HG02938 (cell line): ENCODE data around the gene GRM7.

Source experiments
- ATAC-seq: cut with Tn5 transposase; IDR thresholded peaks from one replicate; pipeline ENCODE4 v1.9.1; 2021; ENCODE audit warnings: mild to moderate bottlenecking, moderate library complexity; ENCODE audit not compliant: unreplicated experiment

GRM7 gene

DNA sequence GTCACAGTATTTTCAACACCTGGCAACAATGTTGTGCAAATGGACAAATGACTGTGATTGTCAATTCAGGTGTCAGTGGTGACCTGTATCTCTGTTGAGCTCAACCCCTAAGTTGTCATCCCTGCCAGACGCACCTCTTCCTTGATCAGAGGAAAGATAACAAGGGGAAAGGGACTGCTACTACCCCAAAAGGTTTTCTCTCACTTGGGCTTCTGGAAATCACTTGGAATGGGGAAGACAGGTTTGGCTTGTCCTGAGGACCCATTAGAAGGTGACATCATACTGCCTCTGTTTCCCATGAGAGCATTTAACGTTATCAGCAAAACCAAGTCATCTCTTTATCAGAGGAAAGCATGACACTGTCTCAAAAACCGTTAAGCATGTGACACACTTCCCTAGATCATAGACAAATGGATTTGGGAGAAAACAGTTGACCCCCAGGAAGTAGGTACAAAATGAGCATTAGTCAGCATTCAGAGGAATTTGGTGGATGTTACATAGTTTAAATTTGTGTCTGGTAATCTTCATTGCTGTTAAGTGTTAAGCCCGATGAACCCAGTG is 769.5 kb downstream of the GRM7 start:
- ATAC-seq = no peak

DNA sequence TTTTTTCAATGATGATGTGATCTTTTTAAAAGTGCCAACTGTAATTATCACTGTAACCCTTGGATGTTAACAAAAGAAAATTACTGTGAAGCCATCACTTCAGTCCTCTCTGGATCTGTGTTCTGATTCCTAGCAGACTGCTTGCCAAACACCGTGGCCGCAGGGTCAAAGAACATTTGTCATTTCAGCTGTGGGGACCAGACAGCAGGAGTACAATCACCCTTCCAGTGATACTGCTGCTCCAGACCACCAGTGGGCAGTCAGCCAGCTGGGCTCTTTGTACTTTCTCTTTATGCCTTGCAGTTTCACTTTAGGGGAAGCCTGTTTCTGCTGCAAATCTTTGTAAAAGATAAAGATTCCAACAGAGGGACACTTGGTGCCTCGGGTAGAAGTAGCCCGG is 770.0 kb downstream of the GRM7 start:
- no peak for ATAC-seq

DNA sequence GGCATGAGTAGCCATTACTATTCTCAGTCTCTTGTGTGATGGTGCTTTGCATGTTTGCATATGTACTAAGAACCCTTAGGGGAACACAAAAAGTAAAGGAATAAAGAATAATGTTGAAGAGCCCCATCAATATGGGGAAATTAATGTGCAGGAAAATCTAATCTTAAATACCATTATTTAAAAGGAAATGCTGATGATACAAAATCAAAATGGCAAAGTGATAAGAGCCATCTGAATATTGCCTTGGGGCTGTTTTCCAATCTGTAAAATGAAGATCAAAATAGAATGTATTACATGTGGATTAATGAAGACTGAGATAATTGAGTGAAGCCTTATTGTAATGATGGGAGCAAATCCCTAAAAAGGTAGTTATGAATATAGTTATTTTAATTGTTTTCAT is 771.4 kb downstream of the GRM7 start:
- no peak for ATAC-seq

DNA sequence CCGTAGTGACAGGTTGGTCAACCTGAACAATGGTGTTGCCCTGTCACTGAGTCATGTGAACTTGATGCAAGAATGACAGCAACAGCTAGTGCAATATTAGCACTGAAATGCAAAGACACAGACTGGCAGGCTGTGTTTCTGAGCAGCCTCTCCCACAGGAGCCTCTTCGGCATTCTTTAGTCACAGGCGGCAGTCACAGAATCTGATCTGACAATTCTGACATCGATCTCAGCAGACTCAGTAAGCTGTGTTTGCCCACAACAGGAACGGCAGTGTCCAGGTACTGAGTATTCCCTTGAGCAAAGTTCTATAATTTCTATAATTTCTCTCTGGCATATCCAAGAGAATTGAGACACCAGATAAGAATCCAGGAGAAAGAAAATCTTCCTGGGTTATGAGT is 776.8 kb downstream of the GRM7 start:
- ATAC-seq = no peak

GRCh38 chr3:7638103-7638502 is 777.2 kb downstream of the GRM7 start:
- ATAC-seq = no peak

- ATAC-seq = no peak
Measured at GRCh38 chr3:7640787-7641186, 779.9 kb downstream of the GRM7 start.

DNA sequence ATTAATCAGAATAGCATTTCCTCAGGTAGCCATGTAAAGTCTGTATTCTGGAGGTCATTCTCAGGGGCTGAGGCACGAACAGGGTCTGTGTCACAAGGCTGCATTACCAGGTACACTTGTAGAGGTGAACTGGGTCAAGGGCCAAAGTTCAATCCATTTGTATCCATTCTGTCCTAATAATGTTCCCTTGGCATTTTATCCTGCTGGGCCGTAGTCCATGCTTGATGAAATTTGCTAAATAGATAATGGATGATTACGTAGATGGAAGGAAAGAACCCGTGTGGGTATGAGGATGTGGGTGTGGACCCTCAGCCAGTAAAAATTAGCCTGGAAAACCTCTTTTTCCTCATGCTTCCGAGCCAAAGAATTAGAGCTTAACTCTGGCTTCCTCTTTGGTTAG is 785.9 kb downstream of the GRM7 start:
- no peak for ATAC-seq

- no peak for ATAC-seq
Measured at GRCh38 chr3:7650466-7650865, 789.6 kb downstream of the GRM7 start.

GRCh38 chr3:7651274-7651673 is 790.4 kb downstream of the GRM7 start:
- ATAC-seq = no peak

DNA sequence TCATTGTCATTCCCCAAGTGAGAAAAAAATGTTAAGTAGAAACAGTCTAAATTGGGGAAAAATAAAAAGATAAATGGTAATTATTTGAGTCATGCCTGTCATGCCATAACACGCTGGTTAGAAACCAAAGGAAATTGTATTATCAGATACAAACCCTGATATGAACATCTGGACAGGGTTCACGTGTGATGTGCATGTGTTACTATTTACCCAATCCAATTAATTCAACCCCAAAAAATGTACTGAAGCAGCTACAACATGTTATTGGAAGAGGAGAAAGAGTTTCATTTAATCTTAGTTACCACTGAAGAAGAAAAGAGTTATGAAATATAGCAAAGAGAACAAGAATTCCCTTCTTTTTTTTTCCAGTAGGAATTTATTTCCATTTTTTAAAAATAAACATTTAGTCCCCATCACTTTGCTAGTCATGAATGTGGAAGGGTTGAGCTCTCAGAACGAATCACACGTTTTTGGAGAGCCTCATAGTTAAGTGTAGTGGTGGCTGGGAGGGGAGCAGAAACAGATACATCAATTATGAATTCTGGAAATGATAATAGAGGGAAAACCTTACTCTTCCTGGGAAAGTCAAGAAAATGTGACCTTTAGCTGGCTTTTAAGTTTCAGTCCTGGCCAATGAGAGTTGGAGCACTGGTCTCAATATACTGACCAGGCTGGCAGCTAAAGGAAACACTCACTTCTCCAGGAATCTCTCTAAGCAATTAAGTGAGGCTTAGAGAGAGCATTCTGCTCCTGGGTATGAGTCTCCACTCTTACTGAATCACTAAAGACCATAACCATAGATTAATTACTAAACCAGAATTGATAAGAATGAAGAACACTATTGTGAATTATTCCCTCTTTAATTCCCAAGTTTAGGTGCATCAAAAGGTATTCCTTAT is 796.5 kb downstream of the GRM7 start:
- ATAC-seq = no peak

- no peak for ATAC-seq
Measured at GRCh38 chr3:7658294-7658693, 797.4 kb downstream of the GRM7 start.

- no peak for ATAC-seq
Measured at GRCh38 chr3:7659079-7659478, 798.2 kb downstream of the GRM7 start.

DNA sequence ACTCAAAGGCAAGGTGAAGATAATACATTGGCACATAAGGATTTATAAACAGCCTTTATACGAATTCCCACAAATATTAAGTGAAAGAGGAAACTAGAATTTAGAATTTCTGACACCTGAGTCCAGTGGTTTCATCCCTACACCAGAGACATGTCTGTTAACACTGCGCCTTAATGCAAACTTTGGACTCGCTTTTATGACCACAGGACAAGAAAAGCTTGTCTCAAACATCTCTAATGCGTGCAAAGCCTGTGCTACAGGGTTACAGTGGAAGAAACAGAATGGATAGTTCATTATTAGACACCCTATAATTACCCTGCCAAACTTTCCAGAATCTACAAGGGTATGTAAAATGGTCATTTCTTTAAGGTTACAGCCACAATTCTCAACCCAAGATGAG is 802.9 kb downstream of the GRM7 start:
- ATAC-seq = no peak

DNA sequence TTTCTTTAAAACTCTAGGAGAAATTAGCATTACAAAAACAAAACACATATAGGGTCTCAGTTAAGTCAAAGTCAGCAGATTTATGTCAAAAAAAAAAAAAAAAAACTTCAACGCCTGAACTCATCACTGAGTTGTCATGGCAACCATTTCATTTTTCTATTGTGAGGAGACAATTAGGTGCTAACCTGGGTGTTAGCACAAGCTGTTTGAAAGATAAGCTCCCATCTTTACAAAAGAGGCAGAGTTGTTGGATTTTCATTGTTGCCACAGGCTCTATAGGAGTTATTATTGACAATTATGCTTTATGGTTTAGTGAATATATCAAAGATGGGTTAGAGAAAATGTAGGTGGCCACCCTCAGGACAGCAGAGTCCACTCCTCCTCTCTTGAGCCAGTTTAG is 806.9 kb downstream of the GRM7 start:
- no peak for ATAC-seq

- ATAC-seq = no peak
Measured at GRCh38 chr3:7669641-7670040, 808.7 kb downstream of the GRM7 start.

- no peak for ATAC-seq
Measured at GRCh38 chr3:7678521-7678920, 817.6 kb downstream of the GRM7 start.

DNA sequence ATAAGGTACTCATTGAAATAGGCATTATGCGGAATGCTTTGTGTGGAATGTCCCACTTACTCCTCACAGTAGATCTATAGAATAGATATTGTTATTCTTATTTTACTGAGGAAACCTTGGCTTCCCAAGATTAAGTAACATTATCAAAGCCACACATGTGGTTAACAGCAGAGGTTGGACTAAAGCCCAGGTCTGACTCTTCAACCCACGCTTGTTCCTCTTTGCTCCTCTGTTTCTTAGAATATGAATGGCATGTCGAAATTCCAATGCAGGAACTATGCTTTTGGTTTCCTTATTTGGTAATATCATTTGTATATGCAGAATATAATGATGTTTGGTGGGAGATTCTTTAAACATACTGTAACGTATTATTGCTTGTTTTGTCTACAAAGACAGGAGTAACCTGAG is 821.9 kb downstream of the GRM7 start:
- ATAC-seq = no peak

DNA sequence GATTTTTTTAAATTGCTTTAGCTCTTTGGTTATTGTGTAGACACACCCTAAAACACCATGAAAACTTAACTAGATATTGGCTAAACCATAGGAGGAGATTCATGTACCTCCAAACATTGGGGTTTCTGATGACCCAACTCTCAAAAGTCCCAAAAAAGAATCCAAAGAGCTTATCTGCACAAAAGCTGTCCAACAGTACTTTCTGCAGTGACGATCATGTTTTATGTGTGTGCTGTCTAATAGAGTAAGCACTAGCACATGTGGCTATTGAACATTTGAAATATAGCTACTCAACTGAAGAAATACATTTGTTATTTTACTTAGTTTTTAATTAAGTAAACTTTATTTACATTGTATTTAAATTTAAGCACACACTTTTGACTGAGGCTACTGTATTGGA is 822.5 kb downstream of the GRM7 start:
- ATAC-seq = no peak

DNA sequence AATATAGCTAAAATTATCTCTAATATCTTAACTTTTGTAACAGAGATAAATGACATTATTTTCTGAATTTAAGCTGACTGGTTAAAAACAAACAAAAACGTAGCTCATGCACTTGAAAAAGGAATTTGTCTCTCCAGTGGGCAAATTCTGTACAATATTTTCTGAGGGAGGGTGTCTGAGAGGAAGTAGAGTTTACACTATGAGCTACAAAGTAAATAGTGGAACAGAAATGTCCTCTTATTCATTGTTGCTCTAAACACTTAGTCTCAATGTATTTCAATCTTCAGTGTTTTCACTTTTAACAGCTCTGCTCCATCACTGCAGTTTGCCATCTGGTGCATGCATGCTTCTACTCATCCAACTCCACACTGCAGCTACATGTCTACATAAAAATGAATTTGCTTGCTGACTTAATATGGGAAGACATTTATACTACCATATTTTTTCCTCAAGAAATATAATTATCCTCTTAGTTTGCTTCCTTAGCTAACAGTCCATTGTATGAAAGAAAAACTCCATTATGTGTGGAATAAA is 823.3 kb downstream of the GRM7 start:
- no peak for ATAC-seq

DNA sequence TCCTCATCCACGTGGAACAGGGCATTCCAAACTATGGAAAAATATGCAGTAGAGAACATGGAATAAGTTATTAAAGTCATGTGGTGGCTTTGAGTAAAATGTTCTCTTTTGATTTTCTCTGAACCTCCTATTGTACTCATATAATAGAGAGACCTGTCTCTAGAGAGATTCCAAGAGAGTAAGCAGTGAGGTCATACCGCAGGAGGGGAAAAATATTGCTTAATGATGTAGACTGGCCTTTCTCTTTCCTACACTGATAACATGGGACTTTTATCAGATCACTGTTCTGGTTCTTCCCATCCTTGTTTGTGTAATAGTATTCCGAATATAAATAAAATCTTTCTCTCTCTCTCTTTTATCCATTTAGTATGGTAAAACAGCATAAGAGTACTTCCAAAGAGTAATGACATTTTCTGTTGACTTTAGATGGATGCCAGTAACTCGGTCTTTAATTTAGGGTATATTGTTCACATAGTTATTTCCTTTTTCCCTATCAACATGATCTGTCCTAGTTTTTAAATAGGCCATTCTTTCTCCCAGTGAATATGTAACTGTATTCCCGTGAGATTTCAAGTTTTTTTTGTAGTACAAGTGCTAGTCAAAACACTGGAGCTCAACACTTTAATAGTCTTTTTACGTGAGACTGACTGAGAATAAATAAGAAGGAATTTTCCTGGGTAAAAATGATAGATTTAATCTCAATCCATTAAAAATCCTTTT is 826.7 kb downstream of the GRM7 start:
- ATAC-seq = no peak

- ATAC-seq = no peak
Measured at GRCh38 chr3:7692866-7693265, 832.0 kb downstream of the GRM7 start.

GRCh38 chr3:7693976-7694375 is 833.1 kb downstream of the GRM7 start:
- no peak for ATAC-seq
